K562 (cell line): ENCODE results near the gene RBMY1D.

Experiments
- BRCA1 ChIP-seq, 2 experiments: fragments of 450-650 bp in 1 of 2; sonication (generic) in 1 of 2; formaldehyde crosslinking in 1 of 2; IDR thresholded peaks; 2 replicates each; pipeline versions ENCODE4 v1.5.0 to v1.6.1; 2017 to 2020; ENCODE audit warnings: mild to moderate bottlenecking in 1 of 2, missing genetic modification reagents in 1 of 2
- DMBX1 ChIP-seq: fragments of 250-450 bp; sonication (Bioruptor Pico); IDR thresholded peaks from 2 replicates; pipeline ENCODE4 v1.8.0; 2022; ENCODE audit warnings: inconsistent platforms, mild to moderate bottlenecking, moderate library complexity, borderline replicate concordance
- IRF2 ChIP-seq: sonication (generic); formaldehyde crosslinking; IDR thresholded peaks from 2 replicates; pipeline ENCODE4 v1.8.1; 2022; ENCODE audit warnings: mild to moderate bottlenecking, missing genetic modification reagents
- KLF1 ChIP-seq: fragments of 450-650 bp; IDR thresholded peaks from 2 replicates; pipeline ENCODE4 v1.6.1; 2016; ENCODE audit warnings: missing genetic modification characterization, missing compliant biosample characterization
- TRIM28 ChIP-seq: fragments of 450-650 bp; IDR thresholded peaks from 2 replicates; pipeline ENCODE4 v1.6.1; 2017
- ZNF253 ChIP-seq: fragments of 250-450 bp; sonication (Bioruptor Pico); conservative IDR thresholded peaks from 2 replicates; pipeline ENCODE4 v1.6.1; 2021; ENCODE audit warnings: mild to moderate bottlenecking
- ZNF785 ChIP-seq: fragments of 250-450 bp; sonication (Bioruptor Pico); IDR thresholded peaks from 2 replicates; pipeline ENCODE4 v1.4.0; 2020; ENCODE audit warnings: mild to moderate bottlenecking
- TF ChIP-seq, protein P1 (sequence below), 3 experiments: IDR thresholded peaks in 2 of 3; conservative IDR thresholded peaks in 1 of 3; 2 replicates each; pipeline ENCODE4 v1.5.1; 2011 to 2012; ENCODE audit warnings: low read length in 3 of 3, mild to moderate bottlenecking in 3 of 3, control low read depth in 2 of 3, improper control_type of control experiment in 1 of 3, inconsistent platforms in 1 of 3, low read depth in 1 of 3, mixed read lengths in 1 of 3, moderate library complexity in 1 of 3; ENCODE audit not compliant: insufficient read depth in 2 of 3
- TF ChIP-seq, protein P2 (sequence below): fragments of 250-450 bp; sonication (Bioruptor Pico); IDR thresholded peaks from 2 replicates; pipeline ENCODE4 v1.8.0; 2021; ENCODE audit warnings: moderate library complexity, mild to moderate bottlenecking, inconsistent platforms

DNA sequence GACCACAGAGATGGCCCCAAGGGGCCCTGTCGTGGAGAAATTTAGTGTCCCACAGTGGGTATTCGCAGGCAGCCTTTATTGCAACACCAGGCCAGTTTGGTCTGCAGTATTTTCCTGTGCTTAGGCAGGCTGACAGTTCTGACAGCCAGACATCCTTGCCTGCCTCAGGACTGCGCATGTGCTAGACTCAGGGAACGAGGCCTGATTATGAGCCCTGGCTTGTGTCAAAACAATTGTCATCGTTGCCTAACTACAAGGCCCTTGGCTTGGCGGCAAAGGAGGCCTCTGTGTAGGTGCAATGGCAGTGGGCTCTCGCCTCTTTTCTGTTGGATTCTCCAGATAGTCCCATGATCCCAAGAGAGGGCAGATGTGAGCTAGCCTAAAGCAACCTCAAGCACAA lies 59.3 kb downstream of the RBMY1D start:
- TF ChIP-seq ZNF253 (CRISPR knock-in tag) = no peak
- no peak for TF ChIP-seq KLF1
- TF ChIP-seq, protein P1, sequence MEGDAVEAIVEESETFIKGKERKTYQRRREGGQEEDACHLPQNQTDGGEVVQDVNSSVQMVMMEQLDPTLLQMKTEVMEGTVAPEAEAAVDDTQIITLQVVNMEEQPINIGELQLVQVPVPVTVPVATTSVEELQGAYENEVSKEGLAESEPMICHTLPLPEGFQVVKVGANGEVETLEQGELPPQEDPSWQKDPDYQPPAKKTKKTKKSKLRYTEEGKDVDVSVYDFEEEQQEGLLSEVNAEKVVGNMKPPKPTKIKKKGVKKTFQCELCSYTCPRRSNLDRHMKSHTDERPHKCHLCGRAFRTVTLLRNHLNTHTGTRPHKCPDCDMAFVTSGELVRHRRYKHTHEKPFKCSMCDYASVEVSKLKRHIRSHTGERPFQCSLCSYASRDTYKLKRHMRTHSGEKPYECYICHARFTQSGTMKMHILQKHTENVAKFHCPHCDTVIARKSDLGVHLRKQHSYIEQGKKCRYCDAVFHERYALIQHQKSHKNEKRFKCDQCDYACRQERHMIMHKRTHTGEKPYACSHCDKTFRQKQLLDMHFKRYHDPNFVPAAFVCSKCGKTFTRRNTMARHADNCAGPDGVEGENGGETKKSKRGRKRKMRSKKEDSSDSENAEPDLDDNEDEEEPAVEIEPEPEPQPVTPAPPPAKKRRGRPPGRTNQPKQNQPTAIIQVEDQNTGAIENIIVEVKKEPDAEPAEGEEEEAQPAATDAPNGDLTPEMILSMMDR (IDR thresholded peaks at IDR 0.05 in 2 of 3, conservative IDR thresholded peaks at IDR 0.05 in 1 of 3; ENCODE audit: insufficient read depth in 2 of 3, low read depth in 1 of 3, low read length in 3 of 3) = no peak
- TF ChIP-seq ZNF785 (CRISPR knock-in tag) = no peak
- TF ChIP-seq IRF2 (CRISPR knock-in tag) = no peak
- TF ChIP-seq TRIM28 = no peak
- no peak for TF ChIP-seq BRCA1 (IDR thresholded peaks at IDR 0.05)
- no peak for TF ChIP-seq BRCA1 (CRISPR knock-in tag; IDR thresholded peaks at IDR 0.05)
- TF ChIP-seq DMBX1 = no peak
- TF ChIP-seq, protein P2, sequence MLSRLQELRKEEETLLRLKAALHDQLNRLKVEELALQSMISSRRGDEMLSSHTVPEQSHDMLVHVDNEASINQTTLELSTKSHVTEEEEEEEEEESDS = no peak
